NCI-H1048 (cell line): ENCODE results near the gene PCSK5.
"Not testable (repeated sequence)": the region's sequence is repeated elsewhere in the genome, so short reads cannot be mapped to it uniquely, and the experiment has no call there.

Experiments used
- DNase-seq: peaks from one replicate; lab custom pipeline; 2025; lab: John Stamatoyannopoulos, UW

The PCSK5 gene

GRCh38 chr9:75889977-75890471 lies 449 bp upstream of the PCSK5 start:
- no peak for DNase-seq

DNA sequence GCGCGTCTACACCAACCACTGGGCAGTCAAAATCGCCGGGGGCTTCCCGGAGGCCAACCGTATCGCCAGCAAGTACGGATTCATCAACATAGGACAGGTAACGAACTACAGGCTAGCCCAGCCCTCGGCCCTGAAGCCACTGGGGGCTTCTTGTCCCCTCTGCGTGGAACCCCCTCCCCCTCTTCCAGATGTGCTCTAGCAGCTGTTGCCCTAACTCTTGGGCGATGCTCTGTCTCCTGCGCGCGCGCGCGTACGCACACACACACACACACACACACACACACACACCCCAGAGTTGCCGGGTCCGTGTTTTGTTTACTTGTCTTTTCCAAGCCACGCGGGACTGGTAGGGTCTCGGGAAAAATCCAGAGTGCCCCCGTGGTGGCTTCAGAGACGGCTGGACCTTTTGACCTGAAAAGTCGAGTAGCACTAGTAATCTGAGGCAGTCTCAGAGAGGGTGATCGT lies 836 bp downstream of the PCSK5 start:
- no peak for DNase-seq

- no peak for DNase-seq
These were observed 1.3 kb downstream of the PCSK5 start for GRCh38 chr9:75891771-75892215.

GRCh38 chr9:75892216-75892911 lies 1.9 kb downstream of the PCSK5 start:
- no peak for DNase-seq

- no peak for DNase-seq
These were observed 2.6 kb downstream of the PCSK5 start for GRCh38 chr9:75893106-75893505.

GRCh38 chr9:75894566-75894965 lies 4.1 kb downstream of the PCSK5 start:
- DNase-seq = no peak

DNA sequence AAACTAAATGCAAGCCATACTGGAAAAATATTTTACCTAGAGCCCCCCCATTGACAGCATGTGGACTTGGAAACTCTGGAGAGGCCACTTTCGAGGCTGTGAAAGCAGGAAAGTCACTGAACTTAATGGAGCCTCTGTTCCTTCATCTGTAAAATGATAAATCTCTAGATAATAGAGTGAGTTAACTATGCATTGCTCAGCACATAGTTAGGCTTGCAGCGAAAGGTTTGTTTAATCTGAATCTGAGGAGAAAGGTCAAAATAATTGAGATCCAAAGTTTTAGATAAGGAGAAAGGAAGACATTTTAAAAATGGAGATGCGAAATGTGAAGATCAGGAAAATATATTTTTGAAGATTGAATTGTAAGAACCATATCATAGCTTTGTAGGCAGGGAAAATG lies 4.6 kb downstream of the PCSK5 start:
- DNase-seq = no peak

DNA sequence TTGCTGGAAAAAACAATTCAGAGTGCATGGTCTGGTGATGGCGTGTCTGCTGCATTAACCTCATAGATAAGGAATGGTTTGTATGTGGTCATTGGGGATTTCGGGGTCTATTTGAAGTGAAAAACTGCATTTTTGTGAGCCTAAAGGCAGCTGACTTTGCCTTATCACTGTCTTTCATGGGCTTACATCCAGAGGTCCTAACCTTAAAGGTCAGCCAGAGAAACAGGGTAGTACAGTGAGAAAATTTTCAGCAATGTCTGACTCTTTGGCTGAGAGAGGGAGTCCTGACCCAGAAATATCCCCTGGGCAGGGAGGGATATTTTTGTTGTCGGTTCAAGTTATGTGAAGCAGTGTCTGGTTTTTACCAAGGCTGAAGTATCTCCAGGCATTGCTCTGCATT lies 5.7 kb downstream of the PCSK5 start:
- no peak for DNase-seq

GRCh38 chr9:75900893-75901524 lies 10.5 kb downstream of the PCSK5 start:
- DNase-seq = not testable (repeated sequence)

DNA sequence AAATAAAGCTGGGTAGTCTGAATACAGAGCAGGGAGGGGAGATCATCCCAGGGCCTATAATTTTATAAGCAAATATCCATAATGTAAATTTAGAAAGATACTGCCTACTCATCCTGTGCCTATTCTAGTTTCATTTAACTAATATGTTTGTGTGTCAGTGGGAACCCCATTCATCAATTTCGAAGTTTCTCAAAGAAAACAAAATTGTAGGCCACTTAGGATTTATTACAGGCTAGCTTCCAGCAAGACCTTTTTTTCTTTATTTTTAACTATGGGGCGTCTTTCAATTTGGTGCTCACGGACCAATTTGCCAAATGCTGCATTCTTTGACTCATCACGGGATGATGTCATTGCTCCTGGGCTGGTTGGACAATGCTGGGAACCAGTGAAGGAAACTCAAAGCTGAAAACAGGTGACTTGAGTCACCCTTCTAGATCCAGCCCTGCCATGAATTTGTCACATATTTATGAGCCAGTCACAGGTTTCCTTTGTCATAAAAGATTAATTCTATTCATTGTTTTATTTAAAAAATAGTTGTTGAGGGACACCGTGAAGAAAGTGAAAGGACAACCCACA lies 13.4 kb downstream of the PCSK5 start:
- no peak for DNase-seq

GRCh38 chr9:75904364-75904763 lies 13.9 kb downstream of the PCSK5 start:
- DNase-seq = no peak

GRCh38 chr9:75906531-75906930 lies 16.1 kb downstream of the PCSK5 start:
- DNase-seq = no peak

GRCh38 chr9:75907329-75907728 lies 16.9 kb downstream of the PCSK5 start:
- DNase-seq = no peak

DNA sequence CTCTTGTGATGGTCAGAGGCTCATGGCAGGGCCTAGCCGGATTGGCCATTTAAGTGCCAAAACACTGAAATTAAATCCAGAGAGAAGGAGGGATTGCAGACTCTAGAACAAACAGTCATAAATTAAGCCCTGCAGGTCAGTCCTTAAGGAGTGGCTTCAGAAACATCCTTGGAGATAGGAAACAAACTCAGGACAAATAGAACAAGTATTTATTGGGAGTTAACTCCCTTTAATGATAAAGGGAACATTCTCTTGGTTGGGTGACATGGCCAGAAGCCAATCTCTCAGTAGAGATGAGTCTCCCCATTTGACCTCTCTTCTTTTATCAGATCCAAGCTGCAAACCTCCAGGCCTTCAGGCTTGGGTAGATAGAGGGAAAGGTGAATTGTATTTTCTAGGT lies 17.4 kb downstream of the PCSK5 start:
- no peak for DNase-seq

DNA sequence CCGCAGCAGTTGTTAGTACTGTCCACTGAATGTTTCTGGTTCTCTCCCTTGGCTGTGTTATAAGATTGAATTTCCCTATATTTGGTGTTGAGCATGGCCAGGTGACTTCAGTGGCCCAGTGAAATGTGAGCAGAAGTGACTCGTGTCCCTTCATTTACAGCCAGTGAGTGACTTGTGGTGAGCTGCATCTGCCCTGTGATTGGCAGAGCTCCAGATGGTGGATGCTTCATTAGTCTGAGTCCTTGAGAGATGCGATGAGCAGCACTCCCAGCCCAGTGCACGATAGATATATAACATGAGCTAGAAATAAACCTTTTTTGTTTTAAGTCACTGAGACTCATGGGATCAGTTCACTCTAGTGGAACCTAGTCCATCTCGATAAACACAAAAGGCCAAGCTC lies 19.3 kb downstream of the PCSK5 start:
- DNase-seq = no peak

- no peak for DNase-seq
These were observed 20.3 kb downstream of the PCSK5 start for GRCh38 chr9:75910731-75911130.

GRCh38 chr9:75911390-75911789 lies 20.9 kb downstream of the PCSK5 start:
- no peak for DNase-seq

DNA sequence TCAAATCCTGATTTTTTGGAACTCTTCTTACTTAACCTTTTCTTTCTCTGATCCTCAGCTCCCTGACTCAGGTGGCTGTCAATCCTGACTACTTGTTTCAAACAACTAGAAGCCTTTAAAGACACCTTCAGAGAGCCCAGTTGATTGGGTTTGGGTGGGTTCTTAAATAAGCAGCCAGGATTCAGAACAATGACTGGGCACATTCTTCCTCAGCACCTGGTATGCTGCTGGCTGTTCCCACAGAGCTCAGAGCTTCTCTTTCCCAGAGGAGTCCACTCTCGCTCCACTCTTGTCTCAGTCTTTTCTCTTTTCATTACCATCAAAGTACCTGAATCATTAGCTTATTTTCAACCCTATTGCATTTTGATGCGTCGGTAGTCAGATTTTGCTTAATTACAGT lies 22.5 kb downstream of the PCSK5 start:
- no peak for DNase-seq

DNA sequence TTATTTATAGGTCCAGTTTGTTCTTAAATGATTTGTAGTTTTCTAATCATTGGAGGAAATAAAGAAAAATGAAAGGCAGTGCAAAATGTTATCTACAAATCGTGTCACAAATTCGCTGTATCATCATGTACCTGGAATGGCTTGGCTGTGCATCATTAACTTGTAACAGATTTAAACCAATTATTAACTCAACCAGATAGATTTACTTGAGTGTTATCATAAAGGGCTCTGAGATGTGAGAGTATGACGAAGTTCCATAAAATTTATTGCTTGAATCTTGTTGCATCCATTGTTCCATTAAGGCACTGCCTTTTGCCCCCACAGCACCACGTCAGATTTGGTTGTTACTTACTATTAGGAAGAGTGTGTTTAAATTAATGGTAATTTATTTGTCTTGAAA lies 23.5 kb downstream of the PCSK5 start:
- DNase-seq = no peak

GRCh38 chr9:75914883-75915452 lies 24.5 kb downstream of the PCSK5 start:
- no peak for DNase-seq

DNA sequence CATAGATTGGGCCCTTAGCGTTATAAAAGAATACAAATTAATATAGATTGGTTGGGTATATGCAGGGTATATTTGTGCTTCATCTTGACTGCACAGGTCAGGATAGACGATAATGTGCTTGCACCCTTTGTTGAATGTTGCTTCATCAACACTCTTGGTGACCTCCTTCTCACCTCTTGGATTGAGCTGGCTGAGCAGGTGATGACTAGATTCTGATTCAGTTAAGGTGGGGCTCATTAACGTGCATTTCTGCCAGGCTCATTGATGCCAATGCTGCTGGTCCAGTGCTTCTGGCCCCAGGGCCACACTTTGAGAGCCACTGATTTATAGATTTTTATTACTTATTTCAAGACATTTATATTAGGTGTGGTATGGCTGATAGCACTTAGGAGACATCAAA lies 27.7 kb downstream of the PCSK5 start:
- no peak for DNase-seq

DNA sequence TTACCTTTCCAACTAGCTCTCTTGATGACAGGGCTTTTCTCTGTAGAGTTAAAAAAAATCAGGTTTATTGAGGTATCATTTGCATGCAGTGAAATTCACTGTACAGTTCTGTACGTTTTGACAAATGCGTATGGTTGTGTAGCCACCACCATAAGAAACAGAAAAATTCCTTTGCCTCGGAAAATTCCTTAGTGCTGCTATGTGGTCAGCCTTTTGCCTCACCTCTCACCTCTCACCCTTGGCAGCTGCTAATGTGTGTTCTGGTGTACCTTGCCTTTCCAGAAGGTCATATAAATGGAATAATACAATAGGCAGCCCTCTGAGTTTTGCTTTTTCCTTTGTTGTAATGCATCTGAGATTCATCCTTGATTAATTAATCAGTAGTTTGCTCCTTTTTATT lies 28.4 kb downstream of the PCSK5 start:
- DNase-seq = no peak
